HCT116 (cell line): Measurements from ENCODE around the gene CLDN5. TPM values are rescaled to one million over a fixed set of nuclear protein-coding genes. Genes with fewer than 3 reads are reported as not detected.

Source experiments
- ATAC-seq: fragments of 200-7000 bp; cut with Tn5 transposase; 2 replicates; pipeline ENCODE4 v1.9.1; 2020; ENCODE audit warnings: mild to moderate bottlenecking, moderate library complexity
- BruUV-seq: library from RNA; stranded (reverse); fragments of 400-500 nt; replicated peaks from 2 replicates; lab custom pipeline; 2021; lab: Mats Ljungman, UMichigan
- CTCF ChIA-PET: fragments of 300-600 bp; sonication (Branson Sonifier 250); formaldehyde crosslinking; loops from one replicate; lab custom pipeline; 2021; ENCODE audit warnings: antibody characterized with exemption; lab: Charles Lee
- POLR2A ChIA-PET: fragments of 300-600, 350-600 bp; sonication (Branson Sonifier 250); formaldehyde crosslinking; loops from one replicate; lab custom pipeline; 2021; ENCODE audit warnings: antibody characterized with exemption; lab: Charles Lee
- RAD21 ChIA-PET, 2 experiments: fragments of 300-600 bp; sonication (Branson Sonifier 250); formaldehyde crosslinking; loops; one replicate each; lab custom pipeline; 2023; ENCODE audit warnings: low total read pairs in 2 of 2; ENCODE audit not compliant: uncharacterized antibody in 2 of 2, unreplicated experiment in 2 of 2, low non-redundant PET in 1 of 2; lab: Charles Lee
- DNase-seq: peaks from one replicate; pipeline ENCODE4 v3.0.0-alpha.2; 2010; ENCODE audit warnings: low read depth, low spot score
- H2AFZ ChIP-seq: fragments of 200-600 bp; shearing (Covaris generic), sonication (generic); 2 replicates; pipeline ENCODE4 v1.6.1; 2017; ENCODE audit warnings: low read depth, mixed run types, mixed read lengths, antibody characterized with exemption, low read length; ENCODE audit not compliant: poor library complexity, severe bottlenecking
- H3K27ac ChIP-seq: 2 replicates; pipeline ENCODE4 v1.5.1; 2012; ENCODE audit warnings: low read depth, low read length
- H3K27me3 ChIP-seq: fragments of 200-600 bp; sonication (generic); 2 replicates; pipeline ENCODE4 v1.6.1; 2016; ENCODE audit warnings: mixed run types, low read length, mixed read lengths; ENCODE audit not compliant: insufficient read depth
- H3K36me3 ChIP-seq, 2 experiments: fragments of 200-500 bp in 1 of 2; fragments of 200-600 bp in 1 of 2; sonication (Bioruptor generic) in 1 of 2; sonication (generic) in 1 of 2; 2 replicates each; pipeline versions ENCODE4 v1.5.1 to v1.6.1; 2014 to 2016; ENCODE audit warnings: low read length in 2 of 2, inconsistent platforms in 1 of 2, mixed read lengths in 1 of 2, mixed run types in 1 of 2; ENCODE audit not compliant: insufficient read depth in 2 of 2, control insufficient read depth in 1 of 2
- H3K4me1 ChIP-seq, 2 experiments: fragments of 200-600 bp in 1 of 2; sonication (generic) in 1 of 2; 2 replicates each; pipeline versions ENCODE4 v1.5.1 to v1.6.1; 2012 to 2017; ENCODE audit warnings: low read length in 2 of 2, inconsistent platforms in 1 of 2, mild to moderate bottlenecking in 1 of 2, mixed read lengths in 1 of 2, mixed run types in 1 of 2, moderate library complexity in 1 of 2; ENCODE audit not compliant: insufficient read depth in 2 of 2, control insufficient read depth in 1 of 2
- H3K4me2 ChIP-seq: fragments of 200-600 bp; sonication (generic); 2 replicates; pipeline ENCODE4 v1.6.1; 2017; ENCODE audit warnings: mixed run types, low read length, mixed read lengths
- H3K4me3 ChIP-seq, 2 experiments: fragments of 200-600 bp in 1 of 2; sonication (generic) in 1 of 2; replicated peaks in 1 of 2; 2 replicates each; pipeline ENCODE4 v1.5.1; 2011 to 2016; ENCODE audit warnings: low read length in 2 of 2, control low read depth in 1 of 2, low read depth in 1 of 2, mild to moderate bottlenecking in 1 of 2, mixed read lengths in 1 of 2, mixed run types in 1 of 2
- H3K79me2 ChIP-seq: fragments of 200-600 bp; sonication (generic); 2 replicates; pipeline ENCODE4 v1.6.1; 2017; ENCODE audit warnings: mild to moderate bottlenecking, mixed run types, low read length, moderate library complexity, mixed read lengths; ENCODE audit not compliant: insufficient read depth
- H3K9ac ChIP-seq: fragments of 200-600 bp; sonication (generic); 2 replicates; pipeline ENCODE4 v1.6.1; 2016; ENCODE audit warnings: low read length, mixed read lengths
- H3K9me2 ChIP-seq: fragments of 200-600 bp; sonication (generic), shearing (Covaris generic); 2 replicates; pipeline ENCODE4 v1.6.1; 2017; ENCODE audit warnings: mixed run types, mild to moderate bottlenecking, moderate library complexity; ENCODE audit not compliant: insufficient read depth
- H3K9me3 ChIP-seq, 2 experiments: fragments of 200-500 bp in 1 of 2; fragments of 200-600 bp in 1 of 2; sonication (Bioruptor generic) in 1 of 2; sonication (generic) in 1 of 2; 2 replicates each; pipeline ENCODE4 v1.6.1; 2014 to 2017; ENCODE audit warnings: low read length in 2 of 2, mixed read lengths in 2 of 2, inconsistent platforms in 1 of 2, low read depth in 1 of 2, mild to moderate bottlenecking in 1 of 2, mixed run types in 1 of 2, moderate library complexity in 1 of 2; ENCODE audit not compliant: control insufficient read depth in 1 of 2, insufficient read depth in 1 of 2
- H4K20me1 ChIP-seq: fragments of 200-600 bp; sonication (generic), shearing (Covaris generic); 2 replicates; pipeline ENCODE4 v1.6.1; 2017; ENCODE audit warnings: mixed run types, mild to moderate bottlenecking, moderate library complexity; ENCODE audit not compliant: insufficient read depth
- ATF3 ChIP-seq: IDR thresholded peaks from 2 replicates; pipeline ENCODE4 v1.6.1; 2012
- CBX3 ChIP-seq: IDR thresholded peaks from 2 replicates; pipeline ENCODE4 v1.6.1; 2012; ENCODE audit warnings: low read depth
- CEBPB ChIP-seq: IDR thresholded peaks from 2 replicates; pipeline ENCODE4 v1.6.1; 2012; ENCODE audit warnings: low read depth
- EGR1 ChIP-seq: IDR thresholded peaks from 2 replicates; pipeline ENCODE4 v1.6.1; 2012; ENCODE audit warnings: low read depth
- ELF1 ChIP-seq: IDR thresholded peaks from 2 replicates; pipeline ENCODE4 v1.6.1; 2012; ENCODE audit warnings: low read depth, borderline replicate concordance
- EZH2 ChIP-seq: fragments of 200-600 bp; sonication (generic); IDR thresholded peaks from 2 replicates; pipeline ENCODE4 v1.6.1; 2017; ENCODE audit warnings: antibody characterized with exemption, mixed run types
- JUND ChIP-seq: IDR thresholded peaks from 2 replicates; pipeline ENCODE4 v1.6.1; 2012
- MAX ChIP-seq: IDR thresholded peaks from 2 replicates; pipeline ENCODE4 v1.6.1; 2012
- POLR2A ChIP-seq: IDR thresholded peaks from 2 replicates; pipeline ENCODE4 v1.7.0; 2011; ENCODE audit warnings: borderline replicate concordance; ENCODE audit not compliant: insufficient read depth, insufficient read length; ENCODE audit errors: extremely low read depth
- SP1 ChIP-seq: IDR thresholded peaks from 2 replicates; pipeline ENCODE4 v1.6.1; 2012; ENCODE audit warnings: low read depth
- YY1 ChIP-seq: IDR thresholded peaks from 2 replicates; pipeline ENCODE4 v1.6.1; 2011; ENCODE audit warnings: low read length, low read depth, moderate library complexity, mild to moderate bottlenecking; ENCODE audit not compliant: insufficient replicate concordance; ENCODE audit errors: extremely low read depth
- ZBTB33 ChIP-seq: IDR thresholded peaks from 2 replicates; pipeline ENCODE4 v1.6.1; 2011; ENCODE audit warnings: mild to moderate bottlenecking, low read length, moderate library complexity; ENCODE audit not compliant: insufficient replicate concordance; ENCODE audit errors: extremely low read depth
- intact Hi-C: fragments of 100-400 bp; cut with micrococcal nuclease; formaldehyde crosslinking; loops from 2 replicates; pipeline ENCODE4 v1.10.0; 2022
- total RNA-seq: library from RNA; stranded (reverse); gene quantifications from one replicate; pipeline ENCODE4 v1.2.1, GENCODE V29; 2021; ENCODE audit not compliant: unreplicated experiment

CLDN5 gene
- total RNA-seq, 1 experiment from 2014 or later = 0.32 TPM

DNA sequence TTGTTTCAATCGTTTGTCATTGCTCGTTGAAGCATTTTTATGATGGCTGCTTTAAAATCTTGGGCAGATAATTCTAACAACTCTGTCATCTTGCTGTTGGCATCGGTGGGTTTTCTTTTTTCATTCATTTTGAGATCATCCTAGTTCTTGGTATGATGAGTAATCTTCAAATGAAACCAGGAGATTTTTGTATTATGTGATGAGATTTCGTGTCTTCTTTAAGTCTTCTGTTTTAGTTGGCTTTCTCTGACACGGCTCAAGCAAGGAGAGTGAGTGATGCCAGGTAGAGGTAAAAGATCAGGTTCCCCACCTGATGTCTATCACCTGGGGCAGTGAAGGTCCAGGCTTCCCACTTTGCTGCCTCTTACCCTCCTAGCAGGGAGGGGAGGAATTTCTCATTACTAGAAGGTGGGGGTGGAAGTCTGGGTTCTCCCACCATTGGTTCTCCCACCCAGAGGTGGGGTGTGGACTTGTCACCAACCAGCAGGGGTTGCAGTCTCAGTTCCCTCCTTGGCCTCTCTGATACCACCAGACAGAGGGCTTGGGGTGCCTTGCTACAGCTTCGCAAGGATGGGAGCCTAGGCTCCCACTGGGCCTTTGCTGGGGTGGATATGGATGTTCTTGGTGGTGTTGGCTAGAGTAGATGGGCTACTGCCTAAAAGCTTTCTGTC is 31.6 kb downstream of the CLDN5 start:
- peaks cover 5 to 29% of the 10 kb centered on the region in 2 experiments; a peak in 2 of 4 replicates for H3K36me3 ChIP-seq
- H2AFZ ChIP-seq = no peak overlapping the region
- no peak overlapping the region for H3K4me3 ChIP-seq
- H3K4me2 ChIP-seq = no peak overlapping the region
- RAD21 ChIA-PET = no interaction called here
- H3K27me3 ChIP-seq = no peaks in the 10 kb centered on the region
- CTCF ChIA-PET = no interaction called here
- H3K9ac ChIP-seq = no peak overlapping the region
- POLR2A ChIA-PET = no interaction called here
- BruUV-seq = no TSS peak
- no peaks in the 10 kb centered on the region for H4K20me1 ChIP-seq
- H3K9me2 ChIP-seq = no peaks in the 10 kb centered on the region
- ATAC-seq (no peak), DNase-seq (no peak)
- peaks cover 33% of the 10 kb centered on the region for H3K79me2 ChIP-seq
- TF ChIP-seq YY1 (no peak), SP1 (no peak), ATF3 (no peak), CEBPB (no peak), EZH2 (no peak), CBX3 (no peak), MAX (no peak), EGR1 (no peak), JUND (no peak)
- intact Hi-C loops = no loop called here
- H3K27ac ChIP-seq = no peak overlapping the region
- H3K4me1 ChIP-seq = peaks cover 0 to 4% of the 10 kb centered on the region in 2 experiments; a peak in 2 of 4 replicates
- H3K9me3 ChIP-seq = no peaks in the 10 kb centered on the region

GRCh38 chr22:19490628-19491230 is 33.5 kb downstream of the CLDN5 start:
- DNase-seq (no peak), ATAC-seq (no peak)
- peaks cover 34% of the 10 kb centered on the region for H3K79me2 ChIP-seq
- intact Hi-C loops = no loop called here
- no peak overlapping the region for H3K27ac ChIP-seq
- H3K9ac ChIP-seq = no peak overlapping the region
- no peaks in the 10 kb centered on the region for H3K9me2 ChIP-seq
- H3K4me1 ChIP-seq = peaks cover 0 to 4% of the 10 kb centered on the region in 2 experiments; a peak in 2 of 4 replicates
- no peak overlapping the region for H3K4me3 ChIP-seq
- no peak overlapping the region for H3K4me2 ChIP-seq
- no peaks in the 10 kb centered on the region for H3K27me3 ChIP-seq
- TF ChIP-seq SP1 (no peak), YY1 (no peak), POLR2A (no peak), MAX (no peak), ELF1 (no peak), ZBTB33 (no peak), CBX3 (no peak), CEBPB (no peak), ATF3 (no peak)
- BruUV-seq = no TSS peak
- H3K9me3 ChIP-seq = no peaks in the 10 kb centered on the region
- peaks cover 8 to 25% of the 10 kb centered on the region in 2 experiments; a peak in 3 of 4 replicates for H3K36me3 ChIP-seq
- no peak overlapping the region for H2AFZ ChIP-seq
- H4K20me1 ChIP-seq = no peaks in the 10 kb centered on the region
- RAD21 ChIA-PET = no interaction called here
- CTCF ChIA-PET = interaction anchor here (2.9 kb wide), 1 partner anchor 10 kb away, joined by 8 read pairs; the partner anchor contains the start of gene CDC45
- POLR2A ChIA-PET = no interaction called here
